ENCODE measurements around the gene C19orf67. TPM values are rescaled to one million over a fixed set of nuclear protein-coding genes. Genes with fewer than 3 reads are reported as not detected.

C19orf67 gene
- total RNA-seq, 1 experiment from 2014 or later = not detected

GRCh38 chr19:14102102-14102696 is 16.6 kb upstream of the C19orf67 start:
- Histone ChIP-seq H3K9me3 (ENCODE audit: control insufficient read depth in 1 of 2, insufficient read depth in 1 of 2, low read depth in 1 of 2, low read length in 2 of 2) (no peaks in the 10 kb centered on the region), H3K4me1 (ENCODE audit: control insufficient read depth in 1 of 2, insufficient read depth in 2 of 2, low read length in 2 of 2) (0 out of 4 replicates have a peak, but pooled peaks cover 0 to 4% of the 10 kb centered on the region in 2 experiments), H3K4me2 (ENCODE audit: low read length) (no peak overlapping the region), H3K9me2 (ENCODE audit: insufficient read depth) (no peaks in the 10 kb centered on the region), H2AFZ (ENCODE audit: low read depth, low read length, poor library complexity, severe bottlenecking) (no peak overlapping the region), H3K9ac (ENCODE audit: low read length) (no peak overlapping the region), H3K36me3 (ENCODE audit: control insufficient read depth in 1 of 2, insufficient read depth in 2 of 2, low read length in 2 of 2) (peaks cover 8 to 13% of the 10 kb centered on the region in 2 experiments), H3K4me3 (replicated peaks in 1 of 2; ENCODE audit: low read depth in 1 of 2, low read length in 2 of 2) (no peak overlapping the region), H3K27me3 (ENCODE audit: insufficient read depth, low read length) (no peaks in the 10 kb centered on the region), H3K27ac (ENCODE audit: low read depth, low read length) (no peak overlapping the region), H4K20me1 (ENCODE audit: insufficient read depth) (no peaks in the 10 kb centered on the region), H3K79me2 (ENCODE audit: insufficient read depth, low read length) (no peaks in the 10 kb centered on the region)
- ATAC-seq (no peak), DNase-seq (ENCODE audit: low read depth, low spot score) (no peak)
- no TSS peak for BruUV-seq (replicated peaks)
- RAD21 ChIA-PET (ENCODE audit: low non-redundant PET in 1 of 2, low total read pairs in 2 of 2, uncharacterized antibody in 2 of 2, unreplicated experiment in 2 of 2) = no interaction called here
- POLR2A ChIA-PET = no interaction called here
- CTCF ChIA-PET = no interaction called here
- intact Hi-C loops (cut with micrococcal nuclease) = no loop called here
- TF ChIP-seq MAX (IDR thresholded peaks at IDR 0.05) (no peak), ATF3 (IDR thresholded peaks at IDR 0.05) (no peak), ZNF274 (IDR thresholded peaks at IDR 0.05; ENCODE audit: low read depth, low read length) (no peak), RAD21 (IDR thresholded peaks at IDR 0.05; ENCODE audit: low read depth) (no peak), SIN3A (IDR thresholded peaks at IDR 0.05; ENCODE audit: low read depth) (no peak), EZH2 (IDR thresholded peaks at IDR 0.05) (no peak), ZFX (IDR thresholded peaks at IDR 0.05) (no peak), FOSL1 (IDR thresholded peaks at IDR 0.05; ENCODE audit: low read depth) (no peak), POLR2A (IDR thresholded peaks at IDR 0.05; ENCODE audit: borderline replicate concordance, extremely low read depth, insufficient read depth, insufficient read length) (no peak), ELF1 (IDR thresholded peaks at IDR 0.05; ENCODE audit: borderline replicate concordance, low read depth) (no peak), EZH2phosphoT487 (IDR thresholded peaks at IDR 0.05; ENCODE audit: borderline replicate concordance) (no peak), EGR1 (IDR thresholded peaks at IDR 0.05; ENCODE audit: low read depth) (no peak), YY1 (IDR thresholded peaks at IDR 0.05; ENCODE audit: extremely low read depth, insufficient replicate concordance, low read depth, low read length) (no peak), SRF (IDR thresholded peaks at IDR 0.05; ENCODE audit: low read depth) (no peak), CBX3 (IDR thresholded peaks at IDR 0.05; ENCODE audit: low read depth) (no peak), JUND (IDR thresholded peaks at IDR 0.05) (no peak)
- TF ChIP-seq, protein P1, sequence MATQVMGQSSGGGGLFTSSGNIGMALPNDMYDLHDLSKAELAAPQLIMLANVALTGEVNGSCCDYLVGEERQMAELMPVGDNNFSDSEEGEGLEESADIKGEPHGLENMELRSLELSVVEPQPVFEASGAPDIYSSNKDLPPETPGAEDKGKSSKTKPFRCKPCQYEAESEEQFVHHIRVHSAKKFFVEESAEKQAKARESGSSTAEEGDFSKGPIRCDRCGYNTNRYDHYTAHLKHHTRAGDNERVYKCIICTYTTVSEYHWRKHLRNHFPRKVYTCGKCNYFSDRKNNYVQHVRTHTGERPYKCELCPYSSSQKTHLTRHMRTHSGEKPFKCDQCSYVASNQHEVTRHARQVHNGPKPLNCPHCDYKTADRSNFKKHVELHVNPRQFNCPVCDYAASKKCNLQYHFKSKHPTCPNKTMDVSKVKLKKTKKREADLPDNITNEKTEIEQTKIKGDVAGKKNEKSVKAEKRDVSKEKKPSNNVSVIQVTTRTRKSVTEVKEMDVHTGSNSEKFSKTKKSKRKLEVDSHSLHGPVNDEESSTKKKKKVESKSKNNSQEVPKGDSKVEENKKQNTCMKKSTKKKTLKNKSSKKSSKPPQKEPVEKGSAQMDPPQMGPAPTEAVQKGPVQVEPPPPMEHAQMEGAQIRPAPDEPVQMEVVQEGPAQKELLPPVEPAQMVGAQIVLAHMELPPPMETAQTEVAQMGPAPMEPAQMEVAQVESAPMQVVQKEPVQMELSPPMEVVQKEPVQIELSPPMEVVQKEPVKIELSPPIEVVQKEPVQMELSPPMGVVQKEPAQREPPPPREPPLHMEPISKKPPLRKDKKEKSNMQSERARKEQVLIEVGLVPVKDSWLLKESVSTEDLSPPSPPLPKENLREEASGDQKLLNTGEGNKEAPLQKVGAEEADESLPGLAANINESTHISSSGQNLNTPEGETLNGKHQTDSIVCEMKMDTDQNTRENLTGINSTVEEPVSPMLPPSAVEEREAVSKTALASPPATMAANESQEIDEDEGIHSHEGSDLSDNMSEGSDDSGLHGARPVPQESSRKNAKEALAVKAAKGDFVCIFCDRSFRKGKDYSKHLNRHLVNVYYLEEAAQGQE (IDR thresholded peaks at IDR 0.05; ENCODE audit: low read depth) = no peak
- TF ChIP-seq, protein P2, sequence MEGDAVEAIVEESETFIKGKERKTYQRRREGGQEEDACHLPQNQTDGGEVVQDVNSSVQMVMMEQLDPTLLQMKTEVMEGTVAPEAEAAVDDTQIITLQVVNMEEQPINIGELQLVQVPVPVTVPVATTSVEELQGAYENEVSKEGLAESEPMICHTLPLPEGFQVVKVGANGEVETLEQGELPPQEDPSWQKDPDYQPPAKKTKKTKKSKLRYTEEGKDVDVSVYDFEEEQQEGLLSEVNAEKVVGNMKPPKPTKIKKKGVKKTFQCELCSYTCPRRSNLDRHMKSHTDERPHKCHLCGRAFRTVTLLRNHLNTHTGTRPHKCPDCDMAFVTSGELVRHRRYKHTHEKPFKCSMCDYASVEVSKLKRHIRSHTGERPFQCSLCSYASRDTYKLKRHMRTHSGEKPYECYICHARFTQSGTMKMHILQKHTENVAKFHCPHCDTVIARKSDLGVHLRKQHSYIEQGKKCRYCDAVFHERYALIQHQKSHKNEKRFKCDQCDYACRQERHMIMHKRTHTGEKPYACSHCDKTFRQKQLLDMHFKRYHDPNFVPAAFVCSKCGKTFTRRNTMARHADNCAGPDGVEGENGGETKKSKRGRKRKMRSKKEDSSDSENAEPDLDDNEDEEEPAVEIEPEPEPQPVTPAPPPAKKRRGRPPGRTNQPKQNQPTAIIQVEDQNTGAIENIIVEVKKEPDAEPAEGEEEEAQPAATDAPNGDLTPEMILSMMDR (IDR thresholded peaks at IDR 0.05 in 2 of 3, conservative IDR thresholded peaks at IDR 0.05 in 1 of 3; ENCODE audit: borderline replicate concordance in 1 of 3, insufficient read depth in 1 of 3, low read depth in 2 of 3, low read length in 2 of 3) = no peak
